ENCODE data around the gene ALKAL2.

ALKAL2 gene

DNA sequence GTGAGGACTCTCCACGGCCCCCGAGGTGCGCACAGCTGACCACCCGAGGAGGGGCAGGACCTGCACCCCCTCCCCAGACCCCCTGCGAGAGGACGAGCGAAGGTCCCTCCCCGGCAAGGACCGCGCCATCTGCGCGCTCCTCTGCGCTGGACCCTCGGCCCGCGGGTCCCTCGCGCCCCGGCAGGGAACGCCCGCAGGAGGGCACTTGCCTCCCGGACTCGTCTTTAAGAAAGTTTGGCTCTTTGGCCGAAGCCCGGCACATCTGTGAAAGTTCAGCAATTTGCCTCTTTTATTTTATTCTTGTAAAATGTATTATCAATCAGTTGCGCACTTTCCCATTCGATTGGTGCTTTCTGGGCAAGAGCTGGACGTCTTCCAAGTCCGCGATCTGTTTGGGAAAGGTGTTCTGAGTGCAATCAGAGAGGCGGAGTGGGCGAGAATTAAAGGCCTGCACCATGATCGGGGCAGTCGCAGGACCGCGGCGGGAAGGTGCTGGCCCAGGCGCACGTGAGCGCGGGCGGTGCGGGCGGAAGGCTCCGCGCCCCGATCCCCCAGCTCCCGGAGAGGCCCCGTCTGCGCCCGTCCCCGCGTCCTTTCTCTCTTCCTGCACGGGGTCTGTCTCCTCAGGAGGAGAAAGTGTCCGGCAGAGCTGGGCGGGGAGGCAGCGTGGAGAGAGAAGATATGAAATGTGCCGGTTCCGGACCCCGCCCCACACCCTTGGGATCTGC lies 1.6 kb upstream of the ALKAL2 start:
- no peak for DNase-seq

DNA sequence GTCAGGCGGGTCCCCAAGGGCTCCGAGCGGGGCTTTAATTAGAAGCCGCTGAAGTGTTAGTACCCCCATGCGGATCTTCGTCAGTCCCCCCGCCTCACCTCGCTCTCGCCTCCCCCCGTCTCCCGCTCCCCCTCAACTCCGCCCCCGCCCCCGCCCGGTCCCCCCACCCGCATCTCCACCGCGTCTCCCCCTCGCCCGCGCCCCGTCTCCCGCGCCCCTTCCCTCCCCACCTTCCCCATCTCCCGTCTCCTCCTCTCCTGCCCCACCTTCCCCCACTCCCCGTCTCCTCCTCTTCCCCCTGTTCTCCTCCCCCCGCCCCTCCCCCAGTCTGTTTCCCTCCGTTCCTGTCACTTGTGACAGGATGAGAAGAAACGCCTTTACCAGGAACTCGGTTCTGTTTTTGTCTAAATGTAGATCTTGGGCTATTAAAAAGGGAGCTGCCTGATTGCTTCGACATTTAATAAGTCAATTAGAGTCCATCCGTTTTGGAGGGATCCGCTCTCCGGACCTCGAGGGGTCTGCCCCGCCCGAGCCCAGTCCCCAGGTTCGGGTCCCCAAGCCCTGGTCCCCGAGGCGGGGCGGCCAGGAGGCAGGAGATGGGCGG lies 969 bp upstream of the ALKAL2 start:
- no peak for DNase-seq

- no peak for DNase-seq
These were observed 413 bp downstream of the ALKAL2 start for GRCh38 chr2:287471-287885.

DNA sequence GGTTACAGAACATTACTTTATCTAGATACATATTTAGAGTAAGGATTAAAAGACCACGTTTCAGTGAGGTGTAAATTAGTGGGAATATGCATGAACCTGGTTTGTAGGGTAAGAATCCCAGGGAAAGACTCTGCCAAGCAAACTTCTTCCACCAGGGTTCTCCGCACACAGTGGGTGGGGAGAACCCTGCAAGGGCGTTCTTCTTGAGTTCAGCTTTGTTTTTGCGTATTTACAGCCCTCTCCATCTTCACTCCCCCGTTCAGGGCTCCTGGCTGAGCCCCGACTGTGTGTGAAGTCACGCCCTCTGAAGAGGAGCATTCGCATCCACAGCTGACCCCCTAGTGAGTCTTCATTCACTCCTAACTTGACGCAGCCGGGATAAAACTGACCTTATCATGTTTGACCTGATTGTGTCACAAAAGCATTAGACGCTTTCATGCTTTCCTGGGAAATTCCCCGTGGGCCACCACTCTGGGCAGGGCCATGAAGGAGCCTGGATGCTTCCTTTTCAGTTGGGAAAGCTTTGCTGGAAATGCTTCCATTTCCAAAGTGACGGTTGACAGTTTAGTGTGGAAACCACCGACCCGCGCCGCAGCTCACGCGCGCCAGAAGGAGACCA lies 1.0 kb downstream of the ALKAL2 start:
- DNase-seq: no peak

DNA sequence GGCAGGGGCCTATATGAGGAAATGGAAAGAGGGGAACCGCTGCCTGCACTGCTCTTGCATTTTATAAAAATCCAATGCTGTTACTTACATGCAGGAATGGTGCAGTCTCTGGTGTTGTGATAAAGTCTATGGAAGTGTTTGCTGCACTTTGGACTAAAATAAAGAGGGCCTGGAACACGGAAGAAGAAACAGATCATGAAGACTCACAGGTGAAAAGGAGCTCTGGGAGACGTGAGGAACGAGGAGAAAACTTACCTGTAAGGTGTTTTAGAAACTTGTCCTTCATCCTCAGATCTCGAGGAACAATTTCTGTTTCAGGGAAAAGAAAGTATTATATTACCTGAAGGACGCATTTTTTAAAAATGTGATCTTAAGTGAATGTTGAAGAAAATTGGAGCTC lies 1.9 kb downstream of the ALKAL2 start:
- no peak for DNase-seq

DNA sequence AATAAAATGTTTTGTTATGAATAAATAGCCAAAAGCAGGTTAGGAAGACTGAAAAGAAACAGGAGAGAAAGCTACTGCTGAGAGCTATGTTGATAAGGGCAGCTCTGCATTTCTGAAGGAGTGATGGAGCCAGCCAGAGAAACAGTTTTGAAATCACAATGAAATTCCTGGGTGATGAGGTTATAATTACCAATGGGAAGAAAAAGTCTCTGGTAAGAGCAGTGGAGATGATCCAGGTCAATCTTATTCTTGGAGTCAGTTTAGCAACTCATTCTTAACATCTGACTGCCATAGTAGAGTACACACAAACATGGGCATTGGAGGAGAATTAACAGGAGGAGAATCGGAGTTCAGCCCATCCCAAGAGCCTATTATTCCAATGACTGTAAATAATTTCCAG lies 2.4 kb downstream of the ALKAL2 start:
- DNase-seq: no peak

DNA sequence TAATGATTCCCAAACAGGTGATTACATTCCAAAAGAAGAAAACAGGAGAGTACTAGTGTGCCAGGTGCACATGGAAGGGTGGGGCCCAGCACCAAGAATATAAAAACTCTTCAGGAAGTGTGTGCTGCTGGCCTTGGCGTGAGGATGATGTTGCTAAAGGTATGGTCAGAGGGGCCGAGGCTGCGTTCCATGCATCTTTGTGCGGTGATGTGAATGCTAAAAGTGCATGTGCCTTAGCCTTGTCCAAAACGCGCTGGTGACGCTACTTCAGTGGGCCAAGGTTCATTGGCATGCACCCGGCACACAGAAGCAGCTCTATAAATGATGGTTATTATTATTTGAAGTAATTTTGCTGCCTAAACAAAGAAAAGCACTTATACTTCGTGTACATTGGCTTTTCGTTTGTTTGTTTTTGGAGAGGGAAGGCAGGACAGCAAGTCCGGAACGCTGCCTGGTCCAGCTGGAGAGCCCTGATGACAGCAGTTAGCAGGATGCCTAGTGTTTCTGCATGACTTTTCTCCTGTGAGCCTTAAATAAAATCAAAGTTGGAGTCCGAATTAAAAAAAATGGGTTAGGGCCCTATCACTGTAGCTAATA lies 2.9 kb downstream of the ALKAL2 start:
- DNase-seq: no peak

GRCh38 chr2:283996-284794 lies 3.7 kb downstream of the ALKAL2 start:
- DNase-seq: no peak

DNA sequence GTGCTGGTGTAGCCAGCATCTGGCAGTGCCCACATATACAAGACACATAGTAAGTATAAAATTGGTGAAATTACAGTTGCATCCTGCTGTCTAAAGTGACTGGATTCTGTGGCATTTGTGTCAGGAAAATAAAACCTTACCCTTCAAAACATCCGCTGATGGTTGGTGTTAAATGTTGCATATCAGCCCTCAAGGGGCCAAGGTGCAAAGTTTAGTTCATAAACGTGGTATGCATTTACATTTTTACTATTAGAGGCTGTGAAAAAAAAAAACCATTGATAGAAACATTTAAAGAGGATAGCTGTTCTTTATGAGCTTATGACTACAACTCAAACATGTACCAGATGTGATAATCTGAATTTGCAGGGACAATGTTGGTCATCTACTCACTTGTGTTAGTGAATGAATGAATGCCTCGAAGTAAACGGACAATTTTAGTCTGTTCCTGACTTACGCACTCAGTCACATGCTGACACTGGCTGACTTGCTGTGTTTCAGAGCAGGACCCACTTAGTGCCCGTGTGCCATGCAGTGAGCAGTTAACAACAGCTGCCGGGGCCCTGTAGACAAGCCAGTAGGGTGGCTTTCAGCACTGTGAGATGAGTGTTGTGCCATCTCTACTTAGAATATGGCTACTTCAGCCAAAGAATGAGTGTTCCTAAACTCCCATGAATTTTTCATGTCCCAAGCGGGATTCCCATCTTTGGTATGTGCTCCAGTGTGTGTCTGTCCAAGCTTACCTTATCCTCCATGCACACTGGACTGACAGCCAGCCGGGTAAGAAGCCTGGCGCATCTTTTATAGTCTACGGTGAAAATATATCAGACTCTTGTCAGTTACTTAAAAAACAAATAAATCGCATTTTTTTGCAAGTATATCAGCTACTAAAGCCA lies 5.3 kb downstream of the ALKAL2 start:
- no peak for DNase-seq

DNA sequence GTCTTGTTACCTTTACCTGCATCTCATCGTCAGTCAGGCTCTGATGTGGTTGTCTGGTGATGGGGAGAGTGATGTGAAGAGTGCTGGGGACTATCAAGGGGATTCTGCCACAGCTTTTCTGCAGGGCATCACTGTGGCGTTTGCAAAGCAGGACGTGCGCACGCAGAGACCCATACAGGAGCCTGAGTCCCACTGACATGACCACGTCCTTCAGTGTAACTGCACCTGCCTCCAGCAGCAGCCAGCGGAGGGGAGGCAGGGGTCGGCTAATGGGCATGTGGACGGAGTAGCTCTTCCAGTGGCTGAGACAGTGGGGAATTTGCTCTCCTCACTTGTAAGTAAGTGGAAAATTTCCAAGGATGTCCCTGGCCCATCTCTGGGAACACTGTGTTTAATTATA lies 6.5 kb downstream of the ALKAL2 start:
- DNase-seq: no peak

GRCh38 chr2:280650-281110 lies 7.2 kb downstream of the ALKAL2 start:
- DNase-seq: no peak

DNA sequence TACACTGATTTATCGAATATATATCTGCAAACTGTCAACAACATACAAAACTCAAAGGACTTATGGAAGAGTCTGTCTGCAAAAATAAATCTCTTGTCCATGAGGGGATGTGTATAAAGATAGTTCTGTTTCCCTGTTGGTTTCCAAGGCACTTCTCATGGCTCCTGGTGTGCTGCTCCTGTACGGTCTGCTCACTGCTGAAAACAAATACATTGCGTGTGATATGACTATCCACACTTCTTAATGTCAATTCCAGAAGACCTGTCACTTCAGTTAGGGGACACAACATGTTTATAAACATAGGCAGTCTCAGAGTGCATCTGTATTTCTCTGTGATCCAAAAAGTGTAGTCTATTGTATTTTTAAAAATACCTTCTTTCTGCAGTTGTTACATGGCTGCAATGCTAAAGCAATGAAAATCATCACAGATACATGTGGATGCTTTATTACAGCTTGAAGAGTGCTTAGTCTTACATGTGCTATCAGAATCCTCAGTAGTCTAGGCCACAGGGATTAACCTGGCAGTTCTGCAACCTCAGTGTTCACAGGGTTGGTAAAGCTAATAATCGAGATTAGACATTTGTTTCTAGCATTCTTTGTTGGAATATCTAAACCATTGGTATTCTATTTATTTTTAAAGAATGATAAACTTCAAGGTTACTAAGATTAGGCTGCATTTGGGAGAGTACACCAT lies 7.8 kb downstream of the ALKAL2 start:
- DNase-seq: no peak

DNA sequence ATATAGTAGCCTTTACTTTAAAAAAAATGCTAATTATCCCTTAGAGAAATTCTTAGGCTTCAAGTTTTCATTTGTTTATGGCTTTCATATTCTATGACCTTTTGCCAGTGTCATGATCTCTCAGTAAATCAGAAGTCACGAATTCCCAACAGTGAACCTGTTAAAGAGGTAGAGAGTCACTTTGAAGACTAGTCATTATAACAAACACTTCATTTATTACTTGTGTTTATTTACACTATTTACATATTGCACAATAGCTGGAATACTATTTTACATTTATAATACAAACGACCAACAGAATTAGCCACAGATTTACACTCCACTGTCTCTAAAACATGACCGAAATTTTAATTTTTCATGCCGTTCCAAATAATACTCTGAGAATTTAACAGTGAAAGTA lies 8.5 kb downstream of the ALKAL2 start:
- DNase-seq: no peak

- DNase-seq: no peak
These were observed 9.0 kb downstream of the ALKAL2 start for GRCh38 chr2:278927-279320.

- no peak for DNase-seq
These were observed 9.5 kb downstream of the ALKAL2 start for GRCh38 chr2:278312-278926.

GRCh38 chr2:275466-275865 lies 12.4 kb downstream of the ALKAL2 start:
- DNase-seq: no peak

- DNase-seq: no peak
These were observed 13.4 kb downstream of the ALKAL2 start for GRCh38 chr2:274503-274902.

- no peak for DNase-seq
These were observed 14.6 kb downstream of the ALKAL2 start for GRCh38 chr2:273333-273732.

DNA sequence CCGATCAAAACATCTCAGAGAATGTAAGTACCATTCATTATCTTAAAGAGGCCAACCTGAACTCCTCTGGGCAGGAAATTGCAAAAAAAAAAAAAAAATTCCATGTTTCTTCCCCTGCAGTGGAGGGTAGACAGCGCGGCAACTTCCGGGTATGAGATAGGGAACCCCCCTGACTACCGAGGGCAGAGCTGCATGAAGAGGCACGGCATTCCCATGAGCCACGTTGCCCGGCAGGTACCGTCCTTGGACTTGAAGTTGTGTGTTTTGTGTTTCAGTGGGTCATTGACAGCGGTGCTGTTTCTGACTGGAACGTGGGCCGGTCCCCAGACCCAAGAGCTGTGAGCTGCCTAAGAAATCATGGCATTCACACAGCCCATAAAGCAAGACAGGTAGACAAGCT lies 16.0 kb downstream of the ALKAL2 start:
- no peak for DNase-seq

- no peak for DNase-seq
These were observed 17.0 kb downstream of the ALKAL2 start for GRCh38 chr2:270861-271260.
